ENCODE data around the gene RHBDF1. TPM values are rescaled to one million over a fixed set of nuclear protein-coding genes. Genes with fewer than 3 reads are reported as not detected.

Gene RHBDF1
- total RNA-seq, 4 donors from 2014 or later = 5.6 to 22.6 (median 9.1) TPM

DNA sequence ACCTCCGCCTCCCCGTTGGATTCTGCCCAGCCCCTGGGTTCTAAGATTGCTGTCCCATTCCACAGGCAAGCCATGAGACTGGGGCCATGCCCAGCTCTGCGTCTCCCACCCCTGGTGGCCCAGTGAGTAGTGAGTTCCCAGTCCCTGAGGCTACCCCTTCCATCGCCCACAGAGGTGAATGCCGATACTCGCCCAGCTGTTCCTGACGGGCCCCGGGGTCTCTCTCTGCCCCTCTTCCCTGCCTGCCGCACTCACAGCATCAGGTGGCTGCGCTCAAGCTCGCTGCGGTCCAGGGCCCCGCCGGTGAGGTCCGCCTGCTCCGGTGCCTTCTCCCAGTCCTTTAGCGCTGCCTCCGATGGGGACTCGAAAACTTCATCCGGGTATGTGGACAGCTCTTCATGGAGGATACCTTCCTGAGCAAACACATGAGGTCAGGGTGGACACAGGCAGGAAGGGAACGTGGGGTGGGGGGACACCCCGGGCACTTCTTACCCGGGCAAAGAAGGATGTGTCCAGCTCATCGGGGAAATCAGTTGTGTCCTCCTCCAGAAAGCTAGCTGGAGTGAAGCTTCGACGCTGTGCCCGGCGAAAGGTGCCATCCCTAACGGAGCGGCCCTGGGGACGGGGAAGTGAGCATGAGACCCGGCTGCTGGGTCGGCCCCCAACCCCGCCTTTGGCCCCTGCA, 10.0 kb downstream of the RHBDF1 start:
- intact Hi-C loops (cut with DNase I; ENCODE audit: low total_unique reads) = no loop called here
- TF ChIP-seq, protein P1, sequence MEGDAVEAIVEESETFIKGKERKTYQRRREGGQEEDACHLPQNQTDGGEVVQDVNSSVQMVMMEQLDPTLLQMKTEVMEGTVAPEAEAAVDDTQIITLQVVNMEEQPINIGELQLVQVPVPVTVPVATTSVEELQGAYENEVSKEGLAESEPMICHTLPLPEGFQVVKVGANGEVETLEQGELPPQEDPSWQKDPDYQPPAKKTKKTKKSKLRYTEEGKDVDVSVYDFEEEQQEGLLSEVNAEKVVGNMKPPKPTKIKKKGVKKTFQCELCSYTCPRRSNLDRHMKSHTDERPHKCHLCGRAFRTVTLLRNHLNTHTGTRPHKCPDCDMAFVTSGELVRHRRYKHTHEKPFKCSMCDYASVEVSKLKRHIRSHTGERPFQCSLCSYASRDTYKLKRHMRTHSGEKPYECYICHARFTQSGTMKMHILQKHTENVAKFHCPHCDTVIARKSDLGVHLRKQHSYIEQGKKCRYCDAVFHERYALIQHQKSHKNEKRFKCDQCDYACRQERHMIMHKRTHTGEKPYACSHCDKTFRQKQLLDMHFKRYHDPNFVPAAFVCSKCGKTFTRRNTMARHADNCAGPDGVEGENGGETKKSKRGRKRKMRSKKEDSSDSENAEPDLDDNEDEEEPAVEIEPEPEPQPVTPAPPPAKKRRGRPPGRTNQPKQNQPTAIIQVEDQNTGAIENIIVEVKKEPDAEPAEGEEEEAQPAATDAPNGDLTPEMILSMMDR (IDR thresholded peaks at IDR 0.05 in 4 of 5, conservative IDR thresholded peaks at IDR 0.05 in 1 of 5) = no peak
- no peak for TF ChIP-seq POLR2A (IDR thresholded peaks at IDR 0.05)
- DNase-seq (no peak), ATAC-seq (no peak)
- no peak overlapping the region for H3K27ac ChIP-seq
- in situ Hi-C loops (cut with MboI; ENCODE audit: low sequenced_read_pairs in 4 of 4) = no loop called here
- H3K4me3 ChIP-seq = no peak overlapping the region
- H3K9me3 ChIP-seq = no peaks in the 10 kb centered on the region
- H3K27me3 ChIP-seq = no peaks in the 10 kb centered on the region
- peaks cover 12 to 24% of the 10 kb centered on the region in 2 donors for H3K4me1 ChIP-seq
- H3K36me3 ChIP-seq = peaks cover 0 to 65% of the 10 kb centered on the region in 2 donors

DNA sequence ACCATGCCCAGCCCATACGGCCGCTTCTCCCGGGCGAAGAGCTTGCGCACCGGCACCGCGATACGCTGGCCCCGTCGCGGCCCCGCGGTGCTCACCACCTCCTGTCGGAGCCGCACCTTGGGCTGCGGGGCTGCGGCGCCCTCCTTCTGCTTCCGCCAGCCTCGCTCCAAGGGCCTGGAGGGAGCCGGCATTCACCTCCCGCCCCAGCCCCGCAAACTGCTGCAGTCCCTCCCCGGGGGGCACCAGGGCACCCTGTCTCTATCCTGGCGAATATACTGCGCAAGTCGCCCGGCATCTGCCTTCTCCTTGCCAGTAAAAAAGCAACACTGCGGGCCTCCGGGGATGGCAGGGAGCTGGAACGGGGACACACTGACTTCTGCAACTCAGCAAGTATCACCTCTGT, 10.6 kb downstream of the RHBDF1 start:
- intact Hi-C loops (cut with DNase I; ENCODE audit: low total_unique reads) = no loop called here
- no peaks in the 10 kb centered on the region for H3K9me3 ChIP-seq
- no peaks in the 10 kb centered on the region for H3K27me3 ChIP-seq
- peaks cover 0 to 71% of the 10 kb centered on the region in 2 donors for H3K36me3 ChIP-seq
- H3K4me3 ChIP-seq = no peak overlapping the region
- H3K4me1 ChIP-seq = peaks cover 11 to 22% of the 10 kb centered on the region in 2 donors
- no peak for ATAC-seq
- DNase-seq = no peak
- TF ChIP-seq POLR2A (IDR thresholded peaks at IDR 0.05) = no peak
- in situ Hi-C loops (cut with MboI; ENCODE audit: low sequenced_read_pairs in 4 of 4) = no loop called here
- H3K27ac ChIP-seq = no peak overlapping the region

DNA sequence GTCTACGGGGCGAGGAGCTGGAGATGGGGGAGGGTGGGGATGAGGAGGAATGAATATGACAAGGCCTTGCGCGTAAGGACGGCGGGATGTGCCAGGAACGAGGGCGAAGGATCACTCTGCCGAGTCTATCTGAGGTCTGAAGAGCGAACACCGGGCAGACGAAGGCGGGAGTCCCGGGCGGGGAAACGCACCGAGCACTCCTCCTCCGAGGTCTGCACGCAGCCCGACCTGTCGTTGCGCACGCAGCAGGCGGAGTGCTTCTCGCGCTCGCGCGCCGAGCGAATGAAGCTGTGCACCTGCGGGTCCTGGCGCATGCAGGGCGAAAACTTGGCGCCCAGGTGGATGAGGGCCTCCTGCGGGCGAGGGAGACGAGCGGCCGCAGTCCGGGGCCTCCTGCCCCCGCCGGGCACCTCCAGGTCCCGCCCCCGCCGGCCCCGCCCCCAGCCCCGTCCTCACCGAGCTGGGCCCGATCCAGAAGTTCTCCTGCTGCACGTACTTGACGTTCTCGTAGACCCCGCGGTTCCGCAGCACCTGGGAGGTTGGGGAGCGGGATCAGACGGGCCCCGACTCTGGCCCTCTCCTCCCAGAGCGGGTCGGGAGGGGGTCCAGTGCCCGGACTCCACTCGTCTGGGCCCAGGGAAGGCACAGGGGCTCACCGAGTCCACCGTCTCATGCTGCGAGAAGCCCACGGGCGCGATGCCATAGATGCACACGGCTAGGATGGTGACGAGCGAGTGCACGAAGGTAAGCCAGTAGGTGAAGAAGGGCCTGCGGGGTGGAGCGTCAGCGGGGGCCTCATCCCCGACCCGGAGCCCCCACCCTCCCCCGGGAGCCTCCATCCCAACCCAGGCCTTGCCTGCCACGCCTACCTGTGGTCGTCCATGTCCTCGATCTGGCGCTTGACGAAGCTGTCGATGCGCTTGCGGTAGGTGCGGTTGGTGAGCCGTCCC, 11.2 kb downstream of the RHBDF1 start:
- no peak overlapping the region for H3K27ac ChIP-seq
- H3K36me3 ChIP-seq = peaks cover 0 to 78% of the 10 kb centered on the region in 2 donors
- no peak overlapping the region for H3K4me3 ChIP-seq
- in situ Hi-C loops (cut with MboI; ENCODE audit: low sequenced_read_pairs in 4 of 4) (no loop called here), intact Hi-C loops (cut with DNase I; ENCODE audit: low total_unique reads) (no loop called here)
- no peaks in the 10 kb centered on the region for H3K9me3 ChIP-seq
- H3K27me3 ChIP-seq = no peaks in the 10 kb centered on the region
- no peak for ATAC-seq
- peaks cover 4 to 21% of the 10 kb centered on the region in 2 donors for H3K4me1 ChIP-seq
- DNase-seq = no peak
- TF ChIP-seq, protein P1 (IDR thresholded peaks at IDR 0.05 in 4 of 5, conservative IDR thresholded peaks at IDR 0.05 in 1 of 5) = no peak
- TF ChIP-seq POLR2A (IDR thresholded peaks at IDR 0.05) = no peak

DNA sequence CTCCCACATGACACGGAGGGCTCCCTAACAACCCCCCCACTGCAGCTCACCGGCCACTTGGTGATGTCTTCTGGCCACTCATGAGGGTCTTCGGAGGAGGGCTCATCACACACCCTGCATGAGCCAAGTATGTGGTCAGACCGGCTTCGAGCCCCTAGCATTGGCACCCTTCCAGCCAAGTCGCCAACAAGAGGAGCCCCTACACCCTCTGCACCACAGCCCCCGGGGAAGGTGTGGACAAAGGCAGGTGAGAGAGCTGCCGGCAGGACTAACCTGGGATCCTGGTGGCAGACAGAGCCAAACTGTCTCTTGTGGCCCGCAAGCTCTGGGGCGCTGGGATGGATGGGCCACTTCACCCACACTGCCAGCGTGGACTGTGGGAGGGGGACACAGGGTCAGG, 12.3 kb downstream of the RHBDF1 start:
- in situ Hi-C loops (cut with MboI; ENCODE audit: low sequenced_read_pairs in 4 of 4) = no loop called here
- Histone ChIP-seq H3K27ac (no peak overlapping the region), H3K4me3 (no peak overlapping the region), H3K36me3 (peaks cover 0 to 88% of the 10 kb centered on the region in 2 donors), H3K9me3 (no peaks in the 10 kb centered on the region), H3K27me3 (no peaks in the 10 kb centered on the region), H3K4me1 (peaks cover 0 to 11% of the 10 kb centered on the region in 2 donors)
- ATAC-seq (no peak), DNase-seq (no peak)
- TF ChIP-seq, protein P1 (IDR thresholded peaks at IDR 0.05 in 4 of 5, conservative IDR thresholded peaks at IDR 0.05 in 1 of 5) = no peak
- no peak for TF ChIP-seq POLR2A (IDR thresholded peaks at IDR 0.05)
- intact Hi-C loops (cut with DNase I; ENCODE audit: low total_unique reads) = no loop called here

DNA sequence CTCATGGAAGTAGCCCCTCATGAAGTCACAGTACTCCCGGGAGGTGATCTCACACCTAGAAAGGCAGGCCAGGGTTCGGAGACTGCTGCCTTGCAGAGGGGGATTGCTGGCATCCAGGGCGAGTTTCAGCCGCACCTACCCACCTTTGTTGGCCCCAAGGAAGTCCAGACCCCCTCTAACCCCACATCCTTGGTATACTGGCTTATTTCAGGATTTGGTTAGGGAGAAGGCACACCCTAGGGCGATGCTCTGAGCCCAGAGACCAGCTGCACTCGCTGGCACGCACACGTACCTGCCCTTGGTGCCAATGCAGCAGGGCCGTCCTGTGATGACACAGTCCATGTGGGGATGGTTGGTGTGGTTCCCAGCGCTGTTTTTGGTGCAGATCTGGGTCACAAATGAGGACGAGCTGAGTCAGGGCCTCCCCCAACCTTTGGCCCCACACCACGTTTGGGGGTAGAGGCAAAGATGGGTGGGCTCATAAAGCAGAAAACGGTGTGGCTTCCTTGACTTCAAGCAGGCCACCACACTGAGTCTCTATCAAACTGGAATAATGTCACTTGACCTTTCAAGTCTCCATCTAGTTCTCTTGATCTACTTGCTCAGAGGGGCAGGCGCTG, 12.9 kb downstream of the RHBDF1 start:
- no peak for DNase-seq
- no peak overlapping the region for H3K27ac ChIP-seq
- H3K36me3 ChIP-seq = peaks cover 0 to 89% of the 10 kb centered on the region in 2 donors
- TF ChIP-seq POLR2A (IDR thresholded peaks at IDR 0.05) = no peak
- TF ChIP-seq, protein P1 (IDR thresholded peaks at IDR 0.05 in 4 of 5, conservative IDR thresholded peaks at IDR 0.05 in 1 of 5) = no peak
- H3K4me3 ChIP-seq = no peak overlapping the region
- H3K9me3 ChIP-seq = no peaks in the 10 kb centered on the region
- in situ Hi-C loops (cut with MboI; ENCODE audit: low sequenced_read_pairs in 4 of 4) = no loop called here
- no peak for ATAC-seq
- peaks cover under 1 to 10% of the 10 kb centered on the region in 2 donors for H3K4me1 ChIP-seq
- H3K27me3 ChIP-seq = no peaks in the 10 kb centered on the region
- intact Hi-C loops (cut with DNase I; ENCODE audit: low total_unique reads) = no loop called here
